Activated T-cell treated with anti-CD3 and anti-CD28 coated beads for 24 hours (primary cell): ENCODE results near the gene DHPS.
"Not testable (repeated sequence)": the region's sequence is repeated elsewhere in the genome, so short reads cannot be mapped to it uniquely, and the experiment has no call there.

Experiments
- DNase-seq: peaks from one replicate; pipeline ENCODE4 v3.0.0-alpha.2; 2020; ENCODE audit warnings: low read depth

DHPS gene

GRCh38 chr19:12681074-12681987 lies at the start of gene DHPS:
TSS of gene DHPS (minus strand) at chr19:12681880. CDS start at chr19:12681766, 114 bp downstream.
- peak; percentile 87 for DNase-seq

GRCh38 chr19:12731337-12731736 lies 49.7 kb upstream of the DHPS start:
- DNase-seq = no peak

- no peak for DNase-seq
Observed at GRCh38 chr19:12730064-12730463, 48.4 kb upstream of the DHPS start.

GRCh38 chr19:12727745-12728433 lies 46.2 kb upstream of the DHPS start:
- DNase-seq = no peak

- DNase-seq = no peak
Observed at GRCh38 chr19:12726988-12727316, 45.3 kb upstream of the DHPS start.

GRCh38 chr19:12725612-12726011 lies 43.9 kb upstream of the DHPS start:
- DNase-seq = not testable (repeated sequence)

GRCh38 chr19:12723641-12724426 lies 42.2 kb upstream of the DHPS start, which contains the start of gene TNPO2:
TSS of gene TNPO2 (minus strand) at chr19:12723932. CDS start at chr19:12720977, 2,955 bp downstream.
- DNase-seq = peak; percentile 71

GRCh38 chr19:12723381-12723640 lies 41.6 kb upstream of the DHPS start:
- DNase-seq = no peak

GRCh38 chr19:12722566-12723380 lies 41.1 kb upstream of the DHPS start:
- peak; percentile 90 for DNase-seq

- no peak for DNase-seq
Observed at GRCh38 chr19:12721656-12722565, 40.2 kb upstream of the DHPS start.

GRCh38 chr19:12720851-12721655 lies 39.4 kb upstream of the DHPS start:
- DNase-seq = no peak

- no peak for DNase-seq
Observed at GRCh38 chr19:12720296-12720695, 38.6 kb upstream of the DHPS start.

GRCh38 chr19:12715929-12716328 lies 34.2 kb upstream of the DHPS start:
- no peak for DNase-seq

GRCh38 chr19:12715102-12715501 lies 33.4 kb upstream of the DHPS start:
- DNase-seq = no peak

- not testable (repeated sequence) for DNase-seq
Observed at GRCh38 chr19:12713304-12713703, 31.6 kb upstream of the DHPS start.

- not testable (repeated sequence) for DNase-seq
Observed at GRCh38 chr19:12712077-12712476, 30.4 kb upstream of the DHPS start.

GRCh38 chr19:12711187-12711586 lies 29.5 kb upstream of the DHPS start:
- no peak for DNase-seq

- DNase-seq = no peak
Observed at GRCh38 chr19:12708641-12709040, 27.0 kb upstream of the DHPS start.

- no peak for DNase-seq
Observed at GRCh38 chr19:12706332-12706718, 24.6 kb upstream of the DHPS start.
